GM12865 (cell line): ENCODE data around the gene CDC14A.
"Not testable (repeated sequence)": the region's sequence is repeated elsewhere in the genome, so short reads cannot be mapped to it uniquely, and the experiment has no call there.

ENCODE experiments used
- DNase-seq: peaks from one replicate; pipeline ENCODE4 v3.0.0; 2010; ENCODE audit warnings: low read depth
- H3K4me3 ChIP-seq: 2 replicates; pipeline ENCODE4 v1.5.1; 2011; ENCODE audit warnings: mild to moderate bottlenecking, low read depth, low read length, control low read depth
- TF ChIP-seq, protein P1 (sequence below): IDR thresholded peaks from 2 replicates; pipeline ENCODE4 v1.5.1; 2011; ENCODE audit warnings: low read length, control low read depth, low read depth, inconsistent platforms; ENCODE audit not compliant: insufficient read depth; ENCODE audit errors: missing control alignments

CDC14A gene

DNA sequence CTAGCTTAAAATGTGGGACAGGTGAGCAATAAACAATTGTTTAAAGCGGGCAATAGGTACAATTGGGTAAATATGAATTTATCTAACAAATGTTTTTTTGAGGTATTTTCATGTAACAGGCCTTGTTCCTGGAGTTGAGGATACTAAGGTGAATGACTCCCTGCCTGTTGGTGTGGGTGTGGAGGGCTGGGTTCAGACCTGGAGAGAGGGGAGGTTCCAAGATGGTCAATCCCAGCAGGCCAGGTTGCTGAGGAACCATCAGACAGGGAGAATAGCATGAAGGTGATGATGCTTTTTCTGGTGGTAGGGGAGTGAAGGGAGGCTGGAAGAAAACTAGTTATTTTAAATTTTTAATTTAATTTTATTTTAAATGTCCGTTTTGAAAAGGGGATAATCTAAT is 46.3 kb downstream of the CDC14A start:
- no peak overlapping the region for H3K4me3 ChIP-seq
- TF ChIP-seq, protein P1, sequence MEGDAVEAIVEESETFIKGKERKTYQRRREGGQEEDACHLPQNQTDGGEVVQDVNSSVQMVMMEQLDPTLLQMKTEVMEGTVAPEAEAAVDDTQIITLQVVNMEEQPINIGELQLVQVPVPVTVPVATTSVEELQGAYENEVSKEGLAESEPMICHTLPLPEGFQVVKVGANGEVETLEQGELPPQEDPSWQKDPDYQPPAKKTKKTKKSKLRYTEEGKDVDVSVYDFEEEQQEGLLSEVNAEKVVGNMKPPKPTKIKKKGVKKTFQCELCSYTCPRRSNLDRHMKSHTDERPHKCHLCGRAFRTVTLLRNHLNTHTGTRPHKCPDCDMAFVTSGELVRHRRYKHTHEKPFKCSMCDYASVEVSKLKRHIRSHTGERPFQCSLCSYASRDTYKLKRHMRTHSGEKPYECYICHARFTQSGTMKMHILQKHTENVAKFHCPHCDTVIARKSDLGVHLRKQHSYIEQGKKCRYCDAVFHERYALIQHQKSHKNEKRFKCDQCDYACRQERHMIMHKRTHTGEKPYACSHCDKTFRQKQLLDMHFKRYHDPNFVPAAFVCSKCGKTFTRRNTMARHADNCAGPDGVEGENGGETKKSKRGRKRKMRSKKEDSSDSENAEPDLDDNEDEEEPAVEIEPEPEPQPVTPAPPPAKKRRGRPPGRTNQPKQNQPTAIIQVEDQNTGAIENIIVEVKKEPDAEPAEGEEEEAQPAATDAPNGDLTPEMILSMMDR: no peak
- DNase-seq: no peak

GRCh38 chr1:100400404-100400803 is 48.1 kb downstream of the CDC14A start:
- peak; percentile 55 for DNase-seq
- no peak overlapping the region for H3K4me3 ChIP-seq
- TF ChIP-seq, protein P1: no peak

- DNase-seq: no peak
- TF ChIP-seq, protein P1: no peak
- H3K4me3 ChIP-seq: no peak overlapping the region
Observed at GRCh38 chr1:100404821-100405220, 52.5 kb downstream of the CDC14A start.

- not testable (repeated sequence) for H3K4me3 ChIP-seq, DNase-seq
Observed at GRCh38 chr1:100405902-100406301, 53.6 kb downstream of the CDC14A start.

- not testable (repeated sequence) for DNase-seq, H3K4me3 ChIP-seq
Observed at GRCh38 chr1:100407390-100407789, 55.1 kb downstream of the CDC14A start.

DNA sequence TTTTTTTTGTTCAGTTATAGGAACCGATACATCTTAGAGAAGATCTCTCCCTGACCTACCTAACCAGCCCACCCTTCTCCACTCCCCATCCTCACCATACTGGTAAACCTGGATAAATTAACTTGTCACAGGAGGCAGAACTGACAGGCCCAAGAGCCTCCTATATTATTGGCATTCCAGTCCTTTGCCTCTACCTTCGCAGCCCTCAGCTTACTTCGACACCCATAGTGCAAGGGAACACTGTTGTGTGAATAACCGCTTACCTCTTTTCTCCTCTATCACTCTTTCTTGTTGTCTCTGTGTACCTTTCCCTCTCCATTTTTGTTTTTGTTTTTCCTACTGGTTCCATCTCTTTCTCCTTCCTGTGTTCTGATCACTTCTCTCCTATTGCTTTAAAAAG is 58.7 kb downstream of the CDC14A start:
- H3K4me3 ChIP-seq: no peak overlapping the region
- DNase-seq: no peak
- TF ChIP-seq, protein P1: no peak

DNA sequence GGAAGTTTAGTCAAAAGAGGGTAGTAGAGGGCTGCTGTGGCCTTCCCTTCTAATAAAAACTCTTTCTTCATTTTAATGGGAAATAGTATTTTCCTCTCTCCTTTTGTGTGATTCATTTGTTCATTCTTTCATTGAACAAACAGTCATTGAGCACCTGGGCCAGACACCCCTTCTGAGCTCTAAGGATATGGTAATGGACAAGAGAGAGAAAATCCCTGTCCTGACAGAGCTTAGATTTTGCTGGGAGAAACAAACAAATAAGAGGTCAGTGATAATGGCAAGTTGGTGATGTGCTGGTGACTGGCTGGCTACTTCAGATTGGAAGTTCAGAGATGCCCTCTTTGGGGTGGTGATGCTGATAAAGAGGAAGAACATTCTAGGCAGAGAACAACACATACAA is 59.3 kb downstream of the CDC14A start:
- TF ChIP-seq, protein P1: no peak
- no peak for DNase-seq
- H3K4me3 ChIP-seq: no peak overlapping the region

DNA sequence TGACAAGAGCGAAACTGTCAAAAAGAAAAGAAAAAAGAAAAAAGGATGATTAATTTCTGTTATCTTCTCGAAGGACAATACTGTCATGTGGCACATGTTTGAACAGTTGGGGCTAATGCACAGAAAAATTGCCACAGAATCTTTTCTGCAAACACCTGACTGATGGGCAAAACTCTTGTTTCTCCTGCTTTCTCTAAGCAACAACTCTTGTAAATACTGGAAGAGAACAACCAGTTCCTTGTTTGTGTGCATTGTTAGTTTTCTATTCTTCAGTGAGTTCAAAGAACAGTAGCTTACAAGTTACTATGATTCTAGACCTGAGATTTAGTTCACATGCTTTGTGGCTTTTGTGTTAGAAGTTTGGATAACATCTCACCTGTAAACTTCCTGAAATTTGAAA is 60.7 kb downstream of the CDC14A start:
- TF ChIP-seq, protein P1: no peak
- H3K4me3 ChIP-seq: no peak overlapping the region
- no peak for DNase-seq
